Measurements from ENCODE around the gene CCN6. TPM values are rescaled to one million over a fixed set of nuclear protein-coding genes. Genes with fewer than 3 reads are reported as not detected.

The CCN6 gene
- total RNA-seq, 1 donor from 2014 or later: not detected

Other genes with a start within 250 kb of the CCN6 start
- gene FYN, start 180.7 kb upstream of the CCN6 start, total RNA-seq: 115 TPM
- gene TUBE1, start 33.4 kb downstream of the CCN6 start, total RNA-seq: 18.4 TPM
- 8.2 TPM for gene FAM229B, start 33.5 kb downstream of the CCN6 start, total RNA-seq
- gene LAMA4, start 200.5 kb downstream of the CCN6 start, total RNA-seq: 134 TPM